WTC11 (cell line): ENCODE measurements around the gene SERPINB6. TPM values are rescaled to one million over a fixed set of nuclear protein-coding genes. Genes with fewer than 3 reads are reported as not detected.
A peak's percentile ranks its signal among the peaks of the same experiment; 100 is the strongest.

ENCODE experiments used
- ATAC-seq: fragments of 200-7000 bp; cut with Tn5 transposase; 2 replicates; pipeline ENCODE4 v1.10.0; 2021; ENCODE audit warnings: mild to moderate bottlenecking, moderate library complexity
- CTCF ChIA-PET: fragments of 300-600 bp; sonication (Branson Sonifier 250); formaldehyde crosslinking; loops from one replicate; lab custom pipeline; 2021; ENCODE audit warnings: antibody characterized with exemption; lab: Charles Lee
- POLR2A ChIA-PET: fragments of 350-600 bp; sonication (Branson Sonifier 250); formaldehyde crosslinking; loops from one replicate; lab custom pipeline; 2021; ENCODE audit warnings: antibody characterized with exemption; lab: Charles Lee
- DNase-seq: peaks from one replicate; pipeline ENCODE4 v3.0.0; 2021; ENCODE audit warnings: low spot score
- H3K27ac Mint-ChIP-seq: 2 replicates; pipeline ENCODE4 v1.8.0; 2021; ENCODE audit warnings: mixed read lengths
- H3K27me3 Mint-ChIP-seq: 2 replicates; pipeline ENCODE4 v1.8.0; 2021; ENCODE audit warnings: low read depth, mild to moderate bottlenecking, moderate library complexity, mixed read lengths
- H3K36me3 Mint-ChIP-seq: 2 replicates; pipeline ENCODE4 v1.8.0; 2021; ENCODE audit warnings: mixed read lengths
- H3K4me1 Mint-ChIP-seq: 2 replicates; pipeline ENCODE4 v1.8.0; 2022; ENCODE audit warnings: mixed read lengths
- H3K4me3 Mint-ChIP-seq: 2 replicates; pipeline ENCODE4 v1.8.0; 2021; ENCODE audit warnings: mild to moderate bottlenecking, moderate library complexity, mixed read lengths
- H3K9me3 Mint-ChIP-seq: 2 replicates; pipeline ENCODE4 v1.8.0; 2021; ENCODE audit warnings: mixed read lengths
- AFF4 ChIP-seq: sonication (generic); formaldehyde crosslinking; IDR thresholded peaks from 2 replicates; pipeline ENCODE4 v1.8.1; 2023; ENCODE audit warnings: mild to moderate bottlenecking, missing genetic modification reagents, borderline replicate concordance
- CREM ChIP-seq: sonication (generic); formaldehyde crosslinking; IDR thresholded peaks from 2 replicates; pipeline ENCODE4 v1.8.1; 2022; ENCODE audit warnings: mild to moderate bottlenecking, missing genetic modification reagents, moderate library complexity
- CTCF ChIP-seq: fragments of 200-600 bp; IDR thresholded peaks from 2 replicates; pipeline ENCODE4 v1.8.0; 2022; ENCODE audit warnings: antibody characterized with exemption
- EMX1 ChIP-seq: fragments of 250-450 bp; sonication (Bioruptor Pico); IDR thresholded peaks from 2 replicates; pipeline ENCODE4 v1.8.0; 2021; ENCODE audit warnings: mild to moderate bottlenecking
- ESRRA ChIP-seq: sonication (generic); formaldehyde crosslinking; IDR thresholded peaks from 2 replicates; pipeline ENCODE4 v1.8.1; 2022; ENCODE audit warnings: mild to moderate bottlenecking, missing genetic modification reagents, borderline replicate concordance
- FOXP4 ChIP-seq: sonication (generic); formaldehyde crosslinking; IDR thresholded peaks from 2 replicates; pipeline ENCODE4 v1.8.0; 2022; ENCODE audit warnings: mild to moderate bottlenecking, missing genetic modification reagents
- GTF2I ChIP-seq: fragments of 250-450 bp; sonication (Bioruptor Pico); conservative IDR thresholded peaks from 2 replicates; pipeline ENCODE4 v1.4.0; 2021; ENCODE audit warnings: mild to moderate bottlenecking
- IRF1 ChIP-seq: sonication (generic); formaldehyde crosslinking; IDR thresholded peaks from 2 replicates; pipeline ENCODE4 v1.8.0; 2023; ENCODE audit warnings: missing genetic modification reagents
- NR2C2 ChIP-seq: sonication (generic); formaldehyde crosslinking; IDR thresholded peaks from 2 replicates; pipeline ENCODE4 v1.8.0; 2022; ENCODE audit warnings: mild to moderate bottlenecking, missing genetic modification reagents
- SOX15 ChIP-seq: fragments of 250-450 bp; sonication (Bioruptor Pico); IDR thresholded peaks from 2 replicates; pipeline ENCODE4 v1.9.0; 2021; ENCODE audit warnings: mild to moderate bottlenecking
- SP1 ChIP-seq: sonication (generic); formaldehyde crosslinking; conservative IDR thresholded peaks from 2 replicates; pipeline ENCODE4 v1.8.1; 2022; ENCODE audit warnings: missing genetic modification reagents
- STAT6 ChIP-seq: sonication (generic); formaldehyde crosslinking; conservative IDR thresholded peaks from 2 replicates; pipeline ENCODE4 v1.8.1; 2023; ENCODE audit warnings: mild to moderate bottlenecking, low read depth, missing genetic modification reagents, moderate library complexity
- TEAD1 ChIP-seq: sonication (generic); formaldehyde crosslinking; IDR thresholded peaks from 2 replicates; pipeline ENCODE4 v1.8.0; 2022; ENCODE audit warnings: mild to moderate bottlenecking, missing genetic modification reagents
- TP53 ChIP-seq: sonication (generic); formaldehyde crosslinking; IDR thresholded peaks from 2 replicates; pipeline ENCODE4 v1.8.1; 2023; ENCODE audit warnings: mild to moderate bottlenecking, missing genetic modification reagents
- ZBTB43 ChIP-seq: sonication (generic); formaldehyde crosslinking; IDR thresholded peaks from 2 replicates; pipeline ENCODE4 v1.8.1; 2023; ENCODE audit warnings: mild to moderate bottlenecking, missing genetic modification reagents
- ZNF263 ChIP-seq: sonication (generic); formaldehyde crosslinking; IDR thresholded peaks from 2 replicates; pipeline ENCODE4 v1.8.1; 2022; ENCODE audit warnings: low read depth, mild to moderate bottlenecking, moderate library complexity, missing genetic modification reagents
- ZNF281 ChIP-seq: sonication (generic); formaldehyde crosslinking; IDR thresholded peaks from 2 replicates; pipeline ENCODE4 v1.8.0; 2023; ENCODE audit warnings: mild to moderate bottlenecking, missing genetic modification reagents
- total RNA-seq: library from RNA; stranded (reverse); gene quantifications from 3 replicates; pipeline ENCODE4 v1.2.3, GENCODE V29; 2021

SERPINB6 gene
- total RNA-seq, 1 experiment from 2014 or later = 28.0 TPM

- no peak for DNase-seq
- Mint-ChIP-seq H3K27me3 (no peaks in the 10 kb centered on the region), H3K36me3 (peaks cover 5% of the 10 kb centered on the region; the same call in 1 of the 2 replicates), H3K4me1 (peaks cover 45% of the 10 kb centered on the region), H3K4me3 (no peak overlapping the region)
- no peak for ATAC-seq
- POLR2A ChIA-PET = no interaction called here
- TF ChIP-seq ZNF281 (no peak), ZNF263 (CRISPR knock-in tag) (no peak), SP1 (CRISPR knock-in tag) (no peak), ESRRA (CRISPR knock-in tag) (no peak), IRF1 (CRISPR knock-in tag) (no peak), GTF2I (CRISPR knock-in tag) (no peak), STAT6 (CRISPR knock-in tag) (no peak)
- TF ChIP-seq, all 79 proteins: peak for 0
- CTCF ChIA-PET = no interaction called here
- H3K9me3 Mint-ChIP-seq = no peaks in the 10 kb centered on the region
- no peak overlapping the region; the same call in 1 of the 2 replicates for H3K27ac Mint-ChIP-seq
Measured at GRCh38 chr6:2957696-2958330, 13.6 kb downstream of the SERPINB6 start.

- Mint-ChIP-seq H3K27me3 (no peaks in the 10 kb centered on the region), H3K27ac (peak overlapping the region; percentile 40), H3K9me3 (no peaks in the 10 kb centered on the region), H3K4me1 (peaks cover 45% of the 10 kb centered on the region), H3K4me3 (no peak overlapping the region), H3K36me3 (peaks cover 5% of the 10 kb centered on the region; the same call in 1 of the 2 replicates)
- DNase-seq (no peak), ATAC-seq (no peak)
- POLR2A ChIA-PET = no interaction called here
- CTCF ChIA-PET = no interaction called here
- TF ChIP-seq TEAD1 (CRISPR knock-in tag) = no peak
- no peak for TF ChIP-seq NR2C2
- no peak for TF ChIP-seq TP53 (CRISPR knock-in tag)
- TF ChIP-seq FOXP4 (CRISPR knock-in tag) = no peak
- TF ChIP-seq SOX15 (CRISPR knock-in tag) = no peak
- TF ChIP-seq CREM (CRISPR knock-in tag) = no peak
- no peak for TF ChIP-seq ZBTB43 (CRISPR knock-in tag)
- no peak for TF ChIP-seq AFF4
- no peak for TF ChIP-seq CTCF
- no peak for TF ChIP-seq EMX1 (CRISPR knock-in tag)
Measured at GRCh38 chr6:2956930-2957685, 14.3 kb downstream of the SERPINB6 start.
